HepG2 (cell line): ENCODE results near the gene C2. TPM values are rescaled to one million over a fixed set of nuclear protein-coding genes. Genes with fewer than 3 reads are reported as not detected.
A peak's percentile ranks its signal among the peaks of the same experiment; 100 is the strongest.

Experiments
- AKNA ChIP-seq: sonication (generic); formaldehyde crosslinking; IDR thresholded peaks from 2 replicates; pipeline ENCODE4 v1.4.0; 2020; ENCODE audit warnings: missing genetic modification reagents, borderline replicate concordance
- ARID2 ChIP-seq: sonication (generic); formaldehyde crosslinking; IDR thresholded peaks from 2 replicates; pipeline ENCODE4 v1.8.1; 2022; ENCODE audit warnings: mild to moderate bottlenecking, missing genetic modification reagents, borderline replicate concordance
- CBX1 ChIP-seq: IDR thresholded peaks from one replicate; pipeline ENCODE4 v1.6.1; 2016; ENCODE audit warnings: antibody characterized with exemption, low read depth
- CHD4 ChIP-seq: fragments of 200-600 bp; sonication (generic); IDR thresholded peaks from 2 replicates; pipeline ENCODE4 v1.7.0; 2017; ENCODE audit warnings: mild to moderate bottlenecking, low read length, borderline replicate concordance
- GRHL1 ChIP-seq: sonication (generic); formaldehyde crosslinking; conservative IDR thresholded peaks from 2 replicates; pipeline ENCODE4 v1.8.0; 2022; ENCODE audit warnings: missing genetic modification reagents
- HDAC1 ChIP-seq: sonication (generic); formaldehyde crosslinking; IDR thresholded peaks from 2 replicates; pipeline ENCODE4 v1.5.1; 2020; ENCODE audit warnings: mild to moderate bottlenecking, missing genetic modification reagents
- HMG20B ChIP-seq: conservative IDR thresholded peaks from 2 replicates; pipeline ENCODE4 v1.6.1; 2016; ENCODE audit warnings: missing genetic modification reagents, missing compliant biosample characterization
- KMT2A ChIP-seq: sonication (generic); formaldehyde crosslinking; IDR thresholded peaks from 2 replicates; pipeline ENCODE4 v1.4.0; 2020; ENCODE audit warnings: missing genetic modification reagents
- PRMT3 ChIP-seq: sonication (generic); formaldehyde crosslinking; IDR thresholded peaks from 2 replicates; pipeline ENCODE4 v1.8.1; 2022; ENCODE audit warnings: low read depth, mild to moderate bottlenecking, moderate library complexity, missing genetic modification reagents, borderline replicate concordance
- RELA ChIP-seq: sonication (generic); formaldehyde crosslinking; IDR thresholded peaks from 2 replicates; pipeline ENCODE4 v1.4.0; 2020; ENCODE audit warnings: missing genetic modification reagents
- THAP8 ChIP-seq: sonication (generic); formaldehyde crosslinking; IDR thresholded peaks from 2 replicates; pipeline ENCODE4 v1.5.1; 2020; ENCODE audit warnings: missing genetic modification reagents, mild to moderate bottlenecking, borderline replicate concordance
- USF2 ChIP-seq, 2 experiments: sonication (generic) in 1 of 2; formaldehyde crosslinking in 1 of 2; IDR thresholded peaks; 2 replicates each; pipeline versions ENCODE4 v1.5.1 to v1.6.1; 2011 to 2020; ENCODE audit warnings: borderline replicate concordance in 1 of 2, low read depth in 1 of 2, low read length in 1 of 2, mild to moderate bottlenecking in 1 of 2, missing genetic modification reagents in 1 of 2, moderate library complexity in 1 of 2
- XRCC5 ChIP-seq: fragments of 200-400 bp; formaldehyde crosslinking; optimal IDR thresholded peaks from 2 replicates; pipeline ENCODE3; 2017; ENCODE audit warnings: mild to moderate bottlenecking, low read length
- ZMYM2 ChIP-seq: sonication (generic); formaldehyde crosslinking; IDR thresholded peaks from 2 replicates; pipeline ENCODE4 v1.8.0; 2022; ENCODE audit warnings: mild to moderate bottlenecking, missing genetic modification reagents
- ZNF556 ChIP-seq: sonication (generic); formaldehyde crosslinking; IDR thresholded peaks from 2 replicates; pipeline ENCODE4 v1.4.0; 2020; ENCODE audit warnings: mild to moderate bottlenecking, missing genetic modification reagents, borderline replicate concordance
- ZNF704 ChIP-seq: sonication (generic); formaldehyde crosslinking; IDR thresholded peaks from 2 replicates; pipeline ENCODE4 v1.8.1; 2023; ENCODE audit warnings: mild to moderate bottlenecking, inconsistent platforms, moderate library complexity, missing genetic modification reagents, borderline replicate concordance
- polyA plus RNA-seq, 8 experiments: library from polyadenylated mRNA; depleted of rRNA in 3 of 8; stranded (reverse) in 7 of 8; unstranded in 1 of 8; fragments of >200 nt; fragmentation: Illumina TruSeq in 4 of 8; extraction: Trizol in 4 of 8; gene quantifications; 2 replicates each; pipeline versions ENCODE4 v1.2.1 to v1.2.3, GENCODE V29; 2011 to 2016; ENCODE audit warnings: low read depth in 4 of 8, missing spikeins in 1 of 8, mixed read lengths in 1 of 8; ENCODE audit not compliant: insufficient read depth in 1 of 8
- total RNA-seq, 5 experiments: library from RNA; depleted of rRNA; stranded (reverse); fragments of >200 nt; fragmentation: Illumina TruSeq; extraction: Trizol; gene quantifications; 2 replicates each; pipeline ENCODE4 v1.2.3, GENCODE V29; 2016; ENCODE audit warnings: low read depth in 1 of 5

The C2 gene
- total and polyA plus RNA-seq, 2 of the 13 experiments (the other 11 are each of a cell fraction or from before 2014, with no cell fraction given) = 165 to 307 TPM

- TF ChIP-seq THAP8 (peak; percentile 94; the same call in 1 of the 2 replicates), HMG20B (CRISPR knock-in tag) (no peak; the same call in 1 of the 2 replicates), CBX1 (peak; percentile 63), ARID2 (CRISPR knock-in tag) (0 out of 2 replicates have a peak, but pooled peaks have one; percentile 31), PRMT3 (CRISPR knock-in tag) (no peak), XRCC5 (peak; percentile 49), KMT2A (CRISPR knock-in tag) (peak; percentile 33; the same call in 1 of the 2 replicates), GRHL1 (no peak), RELA (peak; percentile 13), ZNF556 (CRISPR knock-in tag) (peak; percentile 9; the same call in 1 of the 2 replicates), AKNA (CRISPR knock-in tag) (no peak), CHD4 (no peak), ZMYM2 (CRISPR knock-in tag) (peak; percentile 91), USF2 (IDR thresholded peaks at IDR 0.05; ENCODE audit: low read depth, low read length) (peak; percentile 28; the same call in 1 of the 2 replicates), USF2 (CRISPR knock-in tag; IDR thresholded peaks at IDR 0.05; ENCODE audit: borderline replicate concordance) (peak; percentile 71; the same call in 1 of the 2 replicates), HDAC1 (CRISPR knock-in tag) (peak; percentile 99), ZNF704 (peak; percentile 84; the same call in 1 of the 2 replicates)
Measured at GRCh38 chr6:31971993-31972708, 44.6 kb downstream of the C2 start, which contains the start of gene DXO (continued).
